ACC112 (cell line): Measurements from ENCODE around the gene GSTO1.

Source experiments
- H2AFZ ChIP-seq: fragments of 200-600 bp; sonication (generic); one replicate; pipeline ENCODE4 v1.6.0; 2017; ENCODE audit warnings: antibody characterized with exemption, low read length; ENCODE audit not compliant: unreplicated experiment
- H3K27ac ChIP-seq: fragments of 200-600 bp; sonication (generic); 2 replicates; pipeline ENCODE4 v1.5.1; 2014; ENCODE audit warnings: low read depth, mild to moderate bottlenecking, antibody characterized with exemption, low read length, moderate library complexity
- H3K27me3 ChIP-seq: fragments of 200-600 bp; sonication (generic); 2 replicates; pipeline ENCODE4 v1.6.1; 2014; ENCODE audit warnings: mild to moderate bottlenecking, antibody characterized with exemption, low read length, moderate library complexity, mixed read lengths; ENCODE audit not compliant: insufficient read depth
- H3K36me3 ChIP-seq: fragments of 200-600 bp; sonication (generic); 2 replicates; pipeline ENCODE4 v1.6.1; 2016; ENCODE audit warnings: mild to moderate bottlenecking, antibody characterized with exemption, low read length, moderate library complexity, mixed read lengths; ENCODE audit not compliant: insufficient read depth
- H3K4me1 ChIP-seq: fragments of 200-600 bp; sonication (generic); one replicate; pipeline ENCODE4 v1.6.1; 2016; ENCODE audit warnings: low read length, mixed read lengths; ENCODE audit not compliant: insufficient read depth, unreplicated experiment, control insufficient read depth
- H3K4me3 ChIP-seq: fragments of 200-600 bp; sonication (generic); 2 replicates; pipeline ENCODE4 v1.5.1; 2014; ENCODE audit warnings: mild to moderate bottlenecking, low read depth, low read length
- H3K79me2 ChIP-seq: fragments of 200-600 bp; sonication (generic); one replicate; pipeline ENCODE4 v1.6.0; 2016; ENCODE audit warnings: low read length; ENCODE audit not compliant: control insufficient read depth, unreplicated experiment, insufficient read depth

GSTO1 gene

GRCh38 chr10:104250371-104250770 lies 4.3 kb upstream of the GSTO1 start:
- peaks cover 10% of the 10 kb centered on the region for H3K4me1 ChIP-seq
- H3K27ac ChIP-seq, result no peak overlapping the region
- no peaks in the 10 kb centered on the region for H3K27me3 ChIP-seq
- H3K79me2 ChIP-seq, result peaks cover 12% of the 10 kb centered on the region
- H2AFZ ChIP-seq, result no peak overlapping the region
- H3K36me3 ChIP-seq, result no peaks in the 10 kb centered on the region
- H3K4me3 ChIP-seq, result no peak overlapping the region

GRCh38 chr10:104251443-104251842 lies 3.2 kb upstream of the GSTO1 start:
- H3K27ac ChIP-seq, result no peak overlapping the region
- peaks cover 10% of the 10 kb centered on the region for H3K4me1 ChIP-seq
- no peak overlapping the region for H3K4me3 ChIP-seq
- H3K27me3 ChIP-seq, result no peaks in the 10 kb centered on the region
- no peak overlapping the region for H2AFZ ChIP-seq
- no peaks in the 10 kb centered on the region for H3K36me3 ChIP-seq
- peaks cover 23% of the 10 kb centered on the region for H3K79me2 ChIP-seq

- no peak overlapping the region for H2AFZ ChIP-seq
- H3K27ac ChIP-seq, result no peak overlapping the region
- peaks cover 4% of the 10 kb centered on the region; the same call in 1 of the 2 replicates for H3K36me3 ChIP-seq
- H3K79me2 ChIP-seq, result peaks cover 32% of the 10 kb centered on the region
- H3K4me3 ChIP-seq, result no peak overlapping the region
- peaks cover 17% of the 10 kb centered on the region for H3K4me1 ChIP-seq
- no peaks in the 10 kb centered on the region for H3K27me3 ChIP-seq
Observed at GRCh38 chr10:104252368-104252767, 2.3 kb upstream of the GSTO1 start.

- no peak overlapping the region for H3K4me3 ChIP-seq
- H3K4me1 ChIP-seq, result peaks cover 24% of the 10 kb centered on the region
- H2AFZ ChIP-seq, result no peak overlapping the region
- no peaks in the 10 kb centered on the region for H3K27me3 ChIP-seq
- peaks cover 40% of the 10 kb centered on the region for H3K79me2 ChIP-seq
- peaks cover 11% of the 10 kb centered on the region for H3K36me3 ChIP-seq
- no peak overlapping the region for H3K27ac ChIP-seq
Observed at GRCh38 chr10:104253106-104253505, 1.6 kb upstream of the GSTO1 start.

- H3K4me3 ChIP-seq, result peak overlapping the region; percentile 81
- H3K36me3 ChIP-seq, result peaks cover 15% of the 10 kb centered on the region
- H3K27ac ChIP-seq, result peak overlapping the region; percentile 96
- H3K4me1 ChIP-seq, result peaks cover 31% of the 10 kb centered on the region
- H3K27me3 ChIP-seq, result no peaks in the 10 kb centered on the region
- peak overlapping the region; percentile 82 for H2AFZ ChIP-seq
- peaks cover 47% of the 10 kb centered on the region for H3K79me2 ChIP-seq
Observed at GRCh38 chr10:104253606-104254410, 884 bp upstream of the GSTO1 start.

GRCh38 chr10:104255311-104255981 lies 754 bp downstream of the GSTO1 start:
- peak overlapping the region; percentile 39 for H2AFZ ChIP-seq
- H3K4me1 ChIP-seq, result peaks cover 48% of the 10 kb centered on the region
- H3K27me3 ChIP-seq, result no peaks in the 10 kb centered on the region
- peak overlapping the region; percentile 81 for H3K4me3 ChIP-seq
- H3K36me3 ChIP-seq, result peaks cover 18% of the 10 kb centered on the region
- peak overlapping the region; percentile 96 for H3K27ac ChIP-seq
- H3K79me2 ChIP-seq, result peaks cover 56% of the 10 kb centered on the region

GRCh38 chr10:104256335-104256961 lies 1.8 kb downstream of the GSTO1 start:
- Histone ChIP-seq H2AFZ (no peak overlapping the region), H3K4me1 (peaks cover 58% of the 10 kb centered on the region), H3K4me3 (peak overlapping the region; percentile 81), H3K27me3 (no peaks in the 10 kb centered on the region), H3K36me3 (peaks cover 25% of the 10 kb centered on the region), H3K79me2 (peaks cover 64% of the 10 kb centered on the region), H3K27ac (peak overlapping the region; percentile 96)

GRCh38 chr10:104257235-104257634 lies 2.5 kb downstream of the GSTO1 start:
- Histone ChIP-seq H3K79me2 (peaks cover 72% of the 10 kb centered on the region), H3K27me3 (no peaks in the 10 kb centered on the region), H2AFZ (no peak overlapping the region), H3K36me3 (peaks cover 33% of the 10 kb centered on the region), H3K4me3 (peak overlapping the region; percentile 81), H3K27ac (peak overlapping the region; percentile 96), H3K4me1 (peaks cover 65% of the 10 kb centered on the region)

GRCh38 chr10:104258209-104258608 lies 3.5 kb downstream of the GSTO1 start:
- Histone ChIP-seq H3K36me3 (peaks cover 43% of the 10 kb centered on the region), H3K27ac (peak overlapping the region; percentile 96), H3K4me3 (no peak overlapping the region), H2AFZ (no peak overlapping the region), H3K4me1 (peaks cover 71% of the 10 kb centered on the region), H3K27me3 (no peaks in the 10 kb centered on the region), H3K79me2 (peaks cover 81% of the 10 kb centered on the region)

GRCh38 chr10:104259456-104259855 lies 4.8 kb downstream of the GSTO1 start:
- peaks cover 48% of the 10 kb centered on the region for H3K36me3 ChIP-seq
- peaks cover 61% of the 10 kb centered on the region for H3K4me1 ChIP-seq
- no peaks in the 10 kb centered on the region for H3K27me3 ChIP-seq
- peak overlapping the region; percentile 36 for H3K4me3 ChIP-seq
- peaks cover 89% of the 10 kb centered on the region for H3K79me2 ChIP-seq
- peak overlapping the region; percentile 96 for H3K27ac ChIP-seq
- no peak overlapping the region for H2AFZ ChIP-seq
